OCI-LY7 (cell line): Measurements from ENCODE around the gene HLX. TPM values are rescaled to one million over a fixed set of nuclear protein-coding genes. Genes with fewer than 3 reads are reported as not detected.

Experiments used
- BruUV-seq: library from RNA; stranded (reverse); fragments of 400-500 nt; replicated peaks from 2 replicates; lab custom pipeline; 2021; lab: Mats Ljungman, UMichigan
- CTCF ChIA-PET: fragments of 300-600 bp; sonication (Branson Sonifier 250); formaldehyde crosslinking; loops from one replicate; lab custom pipeline; 2022; ENCODE audit warnings: antibody characterized with exemption; ENCODE audit not compliant: unreplicated experiment; lab: Charles Lee
- POLR2A ChIA-PET: fragments of 300-600 bp; sonication (Branson Sonifier 250); formaldehyde crosslinking; loops from one replicate; lab custom pipeline; 2022; ENCODE audit warnings: antibody characterized with exemption; lab: Charles Lee
- DNase-seq: peaks from one replicate; pipeline ENCODE4 v3.0.0-alpha.2; 2015; ENCODE audit warnings: low spot score
- H2AFZ ChIP-seq: fragments of 200-600 bp; sonication (generic), shearing (Covaris generic); 2 replicates; pipeline ENCODE4 v1.6.1; 2014; ENCODE audit warnings: mild to moderate bottlenecking, antibody characterized with exemption, low read length, moderate library complexity
- H3K27ac ChIP-seq: fragments of 200-600 bp; sonication (generic); 2 replicates; pipeline ENCODE4 v1.5.1; 2014; ENCODE audit warnings: mixed run types, low read depth, mild to moderate bottlenecking, moderate library complexity, low read length, inconsistent platforms; ENCODE audit not compliant: poor library complexity, severe bottlenecking
- H3K36me3 ChIP-seq: fragments of 200-600 bp; sonication (generic); 2 replicates; pipeline ENCODE4 v1.6.1; 2014; ENCODE audit warnings: mild to moderate bottlenecking, antibody characterized with exemption, low read length, moderate library complexity, mixed read lengths; ENCODE audit not compliant: insufficient read depth
- H3K4me1 ChIP-seq: fragments of 200-600 bp; sonication (generic); 2 replicates; pipeline ENCODE4 v1.5.1; 2014; ENCODE audit warnings: mild to moderate bottlenecking, low read length; ENCODE audit not compliant: insufficient read depth, poor library complexity, severe bottlenecking
- H3K4me2 ChIP-seq: fragments of 200-600 bp; sonication (generic); 2 replicates; pipeline ENCODE4 v1.6.1; 2014; ENCODE audit warnings: mild to moderate bottlenecking, low read length
- H3K4me3 ChIP-seq: fragments of 200-600 bp; sonication (generic); 2 replicates; pipeline ENCODE4 v1.5.1; 2014; ENCODE audit warnings: mild to moderate bottlenecking, low read depth, low read length; ENCODE audit not compliant: poor library complexity, severe bottlenecking
- H3K79me2 ChIP-seq: fragments of 200-600 bp; sonication (generic); 2 replicates; pipeline ENCODE4 v1.6.1; 2016; ENCODE audit warnings: low read depth, mild to moderate bottlenecking, low read length, moderate library complexity, mixed read lengths; ENCODE audit not compliant: insufficient read depth
- H3K9me2 ChIP-seq: fragments of 200-600 bp; sonication (generic); 2 replicates; pipeline ENCODE4 v1.6.1; 2016; ENCODE audit warnings: mild to moderate bottlenecking, low read length, mixed read lengths; ENCODE audit not compliant: insufficient read depth
- H3K9me3 ChIP-seq: fragments of 200-600 bp; sonication (generic); 2 replicates; pipeline ENCODE4 v1.6.1; 2014; ENCODE audit warnings: mild to moderate bottlenecking, mixed run types, low read length, mixed read lengths
- H4K20me1 ChIP-seq: fragments of 200-600 bp; sonication (generic); 2 replicates; pipeline ENCODE4 v1.6.1; 2014; ENCODE audit warnings: mild to moderate bottlenecking, antibody characterized with exemption, low read length, moderate library complexity, mixed read lengths; ENCODE audit not compliant: insufficient read depth
- CTCF ChIP-seq: fragments of 200-600 bp; sonication (generic); conservative IDR thresholded peaks from 2 replicates; pipeline ENCODE4 v1.5.1; 2014; ENCODE audit warnings: mild to moderate bottlenecking, antibody characterized with exemption, low read length, moderate library complexity, mixed read lengths
- EZH2phosphoT487 ChIP-seq: fragments of 200-600 bp; sonication (generic); IDR thresholded peaks from 2 replicates; pipeline ENCODE4 v1.6.1; 2018; ENCODE audit warnings: low read depth, borderline replicate concordance, mild to moderate bottlenecking, mixed run types, antibody characterized with exemption, low read length, moderate library complexity, mixed read lengths
- intact Hi-C: fragments of 100-400 bp; cut with micrococcal nuclease; formaldehyde crosslinking; loops from one replicate; pipeline ENCODE4 v1.10.0; 2022; ENCODE audit not compliant: unreplicated experiment
- total RNA-seq, 2 experiments: library from RNA; depleted of rRNA in 1 of 2; stranded (reverse); fragments of >200 nt in 1 of 2; shearing (Covaris generic) in 1 of 2; gene quantifications; 2 replicates each; pipeline ENCODE4 v1.2.3, GENCODE V29; 2014 to 2022

The HLX gene
- total RNA-seq, 2 experiments from 2014 or later: not detected

- H4K20me1 ChIP-seq: no peaks in the 10 kb centered on the region
- no peak overlapping the region for H3K4me3 ChIP-seq
- CTCF ChIA-PET: no interaction called here
- H3K9me2 ChIP-seq: no peaks in the 10 kb centered on the region
- intact Hi-C loops: no loop called here
- H3K9me3 ChIP-seq: no peaks in the 10 kb centered on the region
- no peak overlapping the region for H3K27ac ChIP-seq
- H3K79me2 ChIP-seq: no peaks in the 10 kb centered on the region
- TF ChIP-seq CTCF (no peak), EZH2phosphoT487 (no peak)
- no TSS peak for BruUV-seq
- H3K36me3 ChIP-seq: no peaks in the 10 kb centered on the region
- no peak overlapping the region for H2AFZ ChIP-seq
- no peaks in the 10 kb centered on the region for H3K4me1 ChIP-seq
- no peak for DNase-seq
- POLR2A ChIA-PET: interaction anchor here (0.7 kb wide), 1 partner anchor 682 kb away, joined by 4 read pairs; no protein-coding TSS in a partner anchor
- no peak overlapping the region for H3K4me2 ChIP-seq
Measured at GRCh38 chr1:220894025-220894923, 15.0 kb downstream of the HLX start.

- no peak for DNase-seq
- CTCF ChIA-PET: no interaction called here
- Histone ChIP-seq H3K9me3 (no peaks in the 10 kb centered on the region), H3K36me3 (no peaks in the 10 kb centered on the region), H3K4me2 (no peak overlapping the region), H3K79me2 (no peaks in the 10 kb centered on the region), H3K4me3 (no peak overlapping the region), H3K9me2 (no peaks in the 10 kb centered on the region), H4K20me1 (no peaks in the 10 kb centered on the region), H2AFZ (no peak overlapping the region), H3K27ac (no peak overlapping the region), H3K4me1 (no peaks in the 10 kb centered on the region)
- intact Hi-C loops: no loop called here
- no TSS peak for BruUV-seq
- POLR2A ChIA-PET: interaction anchor here (0.7 kb wide), 1 partner anchor 682 kb away, joined by 4 read pairs; no protein-coding TSS in a partner anchor
- no peak for TF ChIP-seq CTCF
- TF ChIP-seq EZH2phosphoT487: no peak
Measured at GRCh38 chr1:220894924-220895256, 15.6 kb downstream of the HLX start.

GRCh38 chr1:220895412-220895946, 16.2 kb downstream of the HLX start:
- POLR2A ChIA-PET: interaction anchor here (0.6 to 0.7 kb wide), 2 partner anchors 681 to 775 kb away, joined by 4 read pairs; no protein-coding TSS in a partner anchor
- no peaks in the 10 kb centered on the region for H3K36me3 ChIP-seq
- no peak overlapping the region for H3K4me3 ChIP-seq
- intact Hi-C loops: no loop called here
- H3K27ac ChIP-seq: no peak overlapping the region
- H3K79me2 ChIP-seq: no peaks in the 10 kb centered on the region
- TF ChIP-seq EZH2phosphoT487: no peak
- no peak for TF ChIP-seq CTCF
- H3K9me2 ChIP-seq: no peaks in the 10 kb centered on the region
- no peak for DNase-seq
- no peaks in the 10 kb centered on the region for H3K9me3 ChIP-seq
- no peak overlapping the region for H2AFZ ChIP-seq
- no TSS peak for BruUV-seq
- no peaks in the 10 kb centered on the region for H3K4me1 ChIP-seq
- H3K4me2 ChIP-seq: no peak overlapping the region
- H4K20me1 ChIP-seq: no peaks in the 10 kb centered on the region
- CTCF ChIA-PET: no interaction called here
